Uterus (tissue), 4 donors: Measurements from ENCODE around the gene ZBP1. TPM values are rescaled to one million over a fixed set of nuclear protein-coding genes. Genes with fewer than 3 reads are reported as not detected.

Source experiments
- DNase-seq, 2 donors: peaks; one replicate each; pipeline ENCODE4 v3.0.0-alpha.2; 2019 to 2020
- H3K27ac ChIP-seq, 2 donors: fragments of 200-600 bp; sonication (generic); 1 replicate in 1 of 2; 2 replicates in 1 of 2; pipeline ENCODE4 v1.5.1; 2016 to 2018
- H3K27me3 ChIP-seq, 2 donors: fragments of 200-600 bp; sonication (generic); one replicate each; pipeline ENCODE4 v1.5.1; 2018 to 2019; ENCODE audit warnings: control low read depth in 1 of 2
- H3K36me3 ChIP-seq, 2 donors: fragments of 200-600 bp; sonication (generic); one replicate each; pipeline ENCODE4 v1.5.1; 2019; ENCODE audit warnings: control low read depth in 1 of 2
- H3K4me1 ChIP-seq, 2 donors: fragments of 200-600 bp; sonication (generic); one replicate each; pipeline ENCODE4 v1.5.1; 2018 to 2019; ENCODE audit warnings: control low read depth in 1 of 2
- H3K4me3 ChIP-seq, 2 donors: fragments of 200-600 bp; sonication (generic); 1 replicate in 1 of 2; 2 replicates in 1 of 2; pipeline ENCODE4 v1.5.1; 2018 to 2019; ENCODE audit warnings: mild to moderate bottlenecking in 1 of 2
- H3K9me3 ChIP-seq, 2 donors: fragments of 200-600 bp; sonication (generic); one replicate each; pipeline ENCODE4 v1.5.1; 2019; ENCODE audit warnings: control low read depth in 1 of 2
- CTCF ChIP-seq, 4 experiments: fragments of 200-600 bp in 2 of 4; fragments of 450-650 bp in 2 of 4; sonication (generic) in 2 of 4; IDR thresholded peaks; one replicate each; pipeline ENCODE4 v1.5.1; 2016 to 2019; ENCODE audit warnings: antibody characterized with exemption in 4 of 4, mild to moderate bottlenecking in 2 of 4, moderate library complexity in 1 of 4
- POLR2A ChIP-seq, 2 donors: fragments of 450-650 bp; IDR thresholded peaks; one replicate each; pipeline ENCODE4 v1.6.1; 2016; ENCODE audit warnings: antibody characterized with exemption in 2 of 2, mild to moderate bottlenecking in 1 of 2, moderate library complexity in 1 of 2
- intact Hi-C: fragments of 100-400 bp; cut with DNase I; formaldehyde crosslinking; loops from one replicate; pipeline ENCODE4 v1.15.1; 2023; ENCODE audit warnings: low total_unique reads
- total RNA-seq, 4 donors: library from RNA; depleted of rRNA in 3 of 4; stranded (reverse); fragments of >200 nt in 3 of 4; gene quantifications; one replicate each; pipeline versions ENCODE4 v1.1.0 to v1.2.4, GENCODE V29; 2014 to 2023
- donor health status: DM: yes; HTN: yes; CAD: no.

The ZBP1 gene
- total RNA-seq, 4 donors from 2014 or later: 0.46 TPM; not detected in 3

- Histone ChIP-seq H3K27ac (no peak overlapping the region), H3K9me3 (no peaks in the 10 kb centered on the region), H3K36me3 (no peaks in the 10 kb centered on the region), H3K27me3 (no peaks in the 10 kb centered on the region), H3K4me3 (no peak overlapping the region), H3K4me1 (no peaks in the 10 kb centered on the region)
- no peak for DNase-seq
- TF ChIP-seq POLR2A (IDR thresholded peaks at IDR 0.05): no peak
- no peak for TF ChIP-seq CTCF (IDR thresholded peaks at IDR 0.05)
- intact Hi-C loops: loop anchor here (5.0 kb wide), 1 partner anchor 81 kb away; no protein-coding TSS in a partner anchor
Observed at GRCh38 chr20:57593134-57593886, 26.9 kb downstream of the ZBP1 start.

- Histone ChIP-seq H3K4me3 (no peak overlapping the region), H3K4me1 (no peaks in the 10 kb centered on the region), H3K9me3 (no peaks in the 10 kb centered on the region), H3K27ac (no peak overlapping the region), H3K36me3 (no peaks in the 10 kb centered on the region), H3K27me3 (no peaks in the 10 kb centered on the region)
- intact Hi-C loops: loop anchor here (5.0 kb wide), 1 partner anchor 80 kb away; no protein-coding TSS in a partner anchor
- TF ChIP-seq POLR2A (IDR thresholded peaks at IDR 0.05) (no peak), CTCF (IDR thresholded peaks at IDR 0.05) (no peak)
- no peak for DNase-seq
Observed at GRCh38 chr20:57592263-57593092, 27.7 kb downstream of the ZBP1 start.

- TF ChIP-seq CTCF (IDR thresholded peaks at IDR 0.05): no peak
- no peak for TF ChIP-seq POLR2A (IDR thresholded peaks at IDR 0.05)
- intact Hi-C loops: loop anchor here (5.0 kb wide), 1 partner anchor 79 kb away; no protein-coding TSS in a partner anchor
- Histone ChIP-seq H3K27me3 (no peaks in the 10 kb centered on the region), H3K36me3 (no peaks in the 10 kb centered on the region), H3K4me3 (no peak overlapping the region), H3K9me3 (no peaks in the 10 kb centered on the region), H3K4me1 (no peaks in the 10 kb centered on the region), H3K27ac (no peak overlapping the region)
- DNase-seq: no peak
Observed at GRCh38 chr20:57591289-57592229, 28.7 kb downstream of the ZBP1 start.

- no peak overlapping the region for H3K4me3 ChIP-seq
- no peaks in the 10 kb centered on the region for H3K4me1 ChIP-seq
- H3K9me3 ChIP-seq: no peaks in the 10 kb centered on the region
- H3K36me3 ChIP-seq: no peaks in the 10 kb centered on the region
- no peak for TF ChIP-seq POLR2A (IDR thresholded peaks at IDR 0.05)
- TF ChIP-seq CTCF (IDR thresholded peaks at IDR 0.05): no peak
- H3K27ac ChIP-seq: no peak overlapping the region
- DNase-seq: no peak
- no peaks in the 10 kb centered on the region for H3K27me3 ChIP-seq
- intact Hi-C loops: loop anchor here (5.0 kb wide), 1 partner anchor 78 kb away; no protein-coding TSS in a partner anchor
Observed at GRCh38 chr20:57590485-57591288, 29.5 kb downstream of the ZBP1 start.
